GM23338 (cell line): Measurements from ENCODE around the gene PTPN20. TPM values are rescaled to one million over a fixed set of nuclear protein-coding genes. Genes with fewer than 3 reads are reported as not detected.

Source experiments
- ATAC-seq: fragments of 200-7000 bp; cut with Tn5 transposase; 3 replicates; pipeline ENCODE4 v1.9.1; 2020
- DNase-seq: peaks from one replicate; pipeline ENCODE4 v3.0.0-alpha.2; 2015; ENCODE audit warnings: low spot score
- H2AFZ ChIP-seq: fragments of 200-600 bp; sonication (generic); 2 replicates; pipeline ENCODE4 v1.8.0; 2016; ENCODE audit warnings: antibody characterized with exemption, mild to moderate bottlenecking, moderate library complexity
- H3F3A ChIP-seq: fragments of 200-600 bp; sonication (generic); replicated peaks from 2 replicates; pipeline ENCODE4 v1.8.0; 2017; ENCODE audit warnings: antibody characterized with exemption, mixed run types, low read depth
- H3K27ac ChIP-seq: fragments of 200-600 bp; sonication (generic); 2 replicates; pipeline ENCODE4 v1.6.1; 2016; ENCODE audit warnings: low read depth
- H3K27me3 ChIP-seq: fragments of 200-600 bp; sonication (generic); 2 replicates; pipeline ENCODE4 v1.8.0; 2016; ENCODE audit warnings: mild to moderate bottlenecking, mixed run types, moderate library complexity; ENCODE audit not compliant: insufficient read depth
- H3K36me3 ChIP-seq: fragments of 200-600 bp; sonication (generic); 2 replicates; pipeline ENCODE4 v1.8.0; 2016; ENCODE audit warnings: mild to moderate bottlenecking; ENCODE audit not compliant: insufficient read depth
- H3K4me1 ChIP-seq: fragments of 200-600 bp; sonication (generic); 2 replicates; pipeline ENCODE4 v1.8.0; 2016; ENCODE audit warnings: mild to moderate bottlenecking, moderate library complexity; ENCODE audit not compliant: insufficient read depth
- H3K4me2 ChIP-seq: fragments of 200-600 bp; sonication (generic); 2 replicates; pipeline ENCODE4 v1.7.1; 2017; ENCODE audit warnings: mixed run types
- H3K4me3 ChIP-seq: fragments of 200-600 bp; sonication (generic); 2 replicates; pipeline ENCODE4 v1.6.1; 2016; ENCODE audit warnings: mixed run types
- H3K79me2 ChIP-seq: fragments of 200-600 bp; sonication (generic); replicated peaks from 2 replicates; pipeline ENCODE4 v1.8.0; 2017; ENCODE audit warnings: mild to moderate bottlenecking; ENCODE audit not compliant: insufficient read depth
- H3K9me2 ChIP-seq: fragments of 200-600 bp; sonication (generic); 2 replicates; pipeline ENCODE4 v1.8.0; 2017; ENCODE audit not compliant: insufficient read depth
- H4K20me1 ChIP-seq: fragments of 200-600 bp; sonication (generic); replicated peaks from 2 replicates; pipeline ENCODE4 v1.8.0; 2017; ENCODE audit warnings: mild to moderate bottlenecking; ENCODE audit not compliant: insufficient read depth
- H3K27ac Mint-ChIP-seq: 2 replicates; pipeline ENCODE4 v1.8.0; 2020; ENCODE audit warnings: inconsistent platforms, mild to moderate bottlenecking, moderate library complexity, mixed read lengths
- H3K27me3 Mint-ChIP-seq: 3 replicates; pipeline ENCODE4 v1.8.0; 2022; ENCODE audit warnings: low read depth, mild to moderate bottlenecking, moderate library complexity, mixed read lengths, inconsistent platforms; ENCODE audit not compliant: insufficient read depth, poor library complexity
- H3K36me3 Mint-ChIP-seq: 3 replicates; pipeline ENCODE4 v1.8.0; 2021; ENCODE audit warnings: low read depth, mild to moderate bottlenecking, inconsistent platforms, moderate library complexity, mixed read lengths
- H3K4me1 Mint-ChIP-seq: 3 replicates; pipeline ENCODE4 v1.8.0; 2020; ENCODE audit warnings: mild to moderate bottlenecking, inconsistent platforms, mixed read lengths
- H3K4me3 Mint-ChIP-seq: 3 replicates; pipeline ENCODE4 v1.8.0; 2021; ENCODE audit warnings: moderate library complexity, mild to moderate bottlenecking, inconsistent platforms, mixed read lengths
- H3K9me3 Mint-ChIP-seq: 3 replicates; pipeline ENCODE4 v1.8.0; 2020; ENCODE audit warnings: moderate library complexity, mild to moderate bottlenecking, inconsistent platforms, mixed read lengths
- CREB1 ChIP-seq: fragments of 250-450 bp; sonication (Bioruptor Pico); IDR thresholded peaks from 2 replicates; pipeline ENCODE4 v1.5.0; 2020; ENCODE audit warnings: low read depth, mild to moderate bottlenecking, moderate library complexity
- EZH2 ChIP-seq: fragments of 200-600 bp; sonication (generic); IDR thresholded peaks from one replicate; pipeline ENCODE4 v1.8.0; 2017; ENCODE audit warnings: antibody characterized with exemption, mild to moderate bottlenecking, low read depth; ENCODE audit not compliant: unreplicated experiment
- EZH2phosphoT487 ChIP-seq: fragments of 200-600 bp; sonication (generic); IDR thresholded peaks from one replicate; pipeline ENCODE4 v1.8.1; 2018; ENCODE audit warnings: antibody characterized with exemption; ENCODE audit not compliant: unreplicated experiment
- JUNB ChIP-seq: IDR thresholded peaks from one replicate; pipeline ENCODE4 v1.6.1; 2016; ENCODE audit warnings: antibody characterized with exemption; ENCODE audit not compliant: unreplicated experiment
- NANOG ChIP-seq: IDR thresholded peaks from 2 replicates; pipeline ENCODE4 v1.6.1; 2016; ENCODE audit warnings: antibody characterized with exemption, borderline replicate concordance
- POLR2AphosphoS5 ChIP-seq: IDR thresholded peaks from 2 replicates; pipeline ENCODE4 v1.6.1; 2016; ENCODE audit warnings: antibody characterized with exemption, low read depth
- STAT1 ChIP-seq: IDR thresholded peaks from one replicate; pipeline ENCODE4 v1.6.1; 2016; ENCODE audit warnings: antibody characterized with exemption; ENCODE audit not compliant: unreplicated experiment
- ZNF114 ChIP-seq: fragments of 250-450 bp; sonication (Bioruptor Pico); IDR thresholded peaks from 2 replicates; pipeline ENCODE4 v1.5.0; 2020; ENCODE audit warnings: mild to moderate bottlenecking, moderate library complexity
- ZNF331 ChIP-seq: fragments of 250-450 bp; sonication (Bioruptor Pico); IDR thresholded peaks from 2 replicates; pipeline ENCODE4 v1.5.0; 2020; ENCODE audit warnings: low read depth, mild to moderate bottlenecking, moderate library complexity
- polyA plus RNA-seq: library from polyadenylated mRNA; unstranded; fragments of >200 nt; fragmentation: Nextera tagmentation; extraction: Ambion mirVana; gene quantifications from 2 replicates; pipeline ENCODE4 v1.2.1, GENCODE V29; 2016
- total RNA-seq: library from RNA; depleted of rRNA; stranded (reverse); fragments of >200 nt; shearing (Covaris generic); gene quantifications from 2 replicates; pipeline ENCODE4 v1.2.3, GENCODE V29; 2014
- TF ChIP-seq, protein P1 (sequence below): fragments of 250-450 bp; sonication (Bioruptor Pico); IDR thresholded peaks from 2 replicates; pipeline ENCODE4 v1.5.0; 2020; ENCODE audit warnings: mild to moderate bottlenecking, moderate library complexity
- TF ChIP-seq, protein P2 (sequence below), 2 experiments: fragments of 200-600 bp in 1 of 2; sonication (generic) in 1 of 2; conservative IDR thresholded peaks; 2 replicates each; pipeline versions ENCODE4 v1.5.1 to v1.6.1; 2016 to 2017; ENCODE audit warnings: antibody characterized with exemption in 2 of 2, low read depth in 2 of 2, mild to moderate bottlenecking in 2 of 2, moderate library complexity in 1 of 2
- TF ChIP-seq, protein P3 (sequence below): IDR thresholded peaks from one replicate; pipeline ENCODE4 v1.6.1; 2018; ENCODE audit warnings: antibody characterized with exemption; ENCODE audit not compliant: unreplicated experiment
- TF ChIP-seq, protein P4 (sequence below): IDR thresholded peaks from 2 replicates; pipeline ENCODE4 v1.6.1; 2016; ENCODE audit warnings: antibody characterized with exemption

PTPN20 gene
- total and polyA plus RNA-seq, 2 experiments from 2014 or later = 0.13 TPM; not detected in 1

GRCh38 chr10:47010036-47010435 is 98.8 kb downstream of the PTPN20 start:
- Histone ChIP-seq H3K4me3 (no peak overlapping the region), H4K20me1 (no peaks in the 10 kb centered on the region), H2AFZ (no peak overlapping the region), H3K36me3 (no peaks in the 10 kb centered on the region), H3K4me2 (no peak overlapping the region), H3K9me2 (no peaks in the 10 kb centered on the region), H3K4me1 (no peaks in the 10 kb centered on the region), H3K27me3 (no peaks in the 10 kb centered on the region), H3K27ac (no peak overlapping the region), H3K79me2 (no peaks in the 10 kb centered on the region), H3F3A (no peaks in the 10 kb centered on the region)
- Mint-ChIP-seq H3K27ac (no peak overlapping the region), H3K4me1 (no peaks in the 10 kb centered on the region), H3K9me3 (no peaks in the 10 kb centered on the region), H3K36me3 (no peaks in the 10 kb centered on the region), H3K27me3 (no peaks in the 10 kb centered on the region), H3K4me3 (no peak overlapping the region)
- no peak for ATAC-seq
- TF ChIP-seq, protein P1, sequence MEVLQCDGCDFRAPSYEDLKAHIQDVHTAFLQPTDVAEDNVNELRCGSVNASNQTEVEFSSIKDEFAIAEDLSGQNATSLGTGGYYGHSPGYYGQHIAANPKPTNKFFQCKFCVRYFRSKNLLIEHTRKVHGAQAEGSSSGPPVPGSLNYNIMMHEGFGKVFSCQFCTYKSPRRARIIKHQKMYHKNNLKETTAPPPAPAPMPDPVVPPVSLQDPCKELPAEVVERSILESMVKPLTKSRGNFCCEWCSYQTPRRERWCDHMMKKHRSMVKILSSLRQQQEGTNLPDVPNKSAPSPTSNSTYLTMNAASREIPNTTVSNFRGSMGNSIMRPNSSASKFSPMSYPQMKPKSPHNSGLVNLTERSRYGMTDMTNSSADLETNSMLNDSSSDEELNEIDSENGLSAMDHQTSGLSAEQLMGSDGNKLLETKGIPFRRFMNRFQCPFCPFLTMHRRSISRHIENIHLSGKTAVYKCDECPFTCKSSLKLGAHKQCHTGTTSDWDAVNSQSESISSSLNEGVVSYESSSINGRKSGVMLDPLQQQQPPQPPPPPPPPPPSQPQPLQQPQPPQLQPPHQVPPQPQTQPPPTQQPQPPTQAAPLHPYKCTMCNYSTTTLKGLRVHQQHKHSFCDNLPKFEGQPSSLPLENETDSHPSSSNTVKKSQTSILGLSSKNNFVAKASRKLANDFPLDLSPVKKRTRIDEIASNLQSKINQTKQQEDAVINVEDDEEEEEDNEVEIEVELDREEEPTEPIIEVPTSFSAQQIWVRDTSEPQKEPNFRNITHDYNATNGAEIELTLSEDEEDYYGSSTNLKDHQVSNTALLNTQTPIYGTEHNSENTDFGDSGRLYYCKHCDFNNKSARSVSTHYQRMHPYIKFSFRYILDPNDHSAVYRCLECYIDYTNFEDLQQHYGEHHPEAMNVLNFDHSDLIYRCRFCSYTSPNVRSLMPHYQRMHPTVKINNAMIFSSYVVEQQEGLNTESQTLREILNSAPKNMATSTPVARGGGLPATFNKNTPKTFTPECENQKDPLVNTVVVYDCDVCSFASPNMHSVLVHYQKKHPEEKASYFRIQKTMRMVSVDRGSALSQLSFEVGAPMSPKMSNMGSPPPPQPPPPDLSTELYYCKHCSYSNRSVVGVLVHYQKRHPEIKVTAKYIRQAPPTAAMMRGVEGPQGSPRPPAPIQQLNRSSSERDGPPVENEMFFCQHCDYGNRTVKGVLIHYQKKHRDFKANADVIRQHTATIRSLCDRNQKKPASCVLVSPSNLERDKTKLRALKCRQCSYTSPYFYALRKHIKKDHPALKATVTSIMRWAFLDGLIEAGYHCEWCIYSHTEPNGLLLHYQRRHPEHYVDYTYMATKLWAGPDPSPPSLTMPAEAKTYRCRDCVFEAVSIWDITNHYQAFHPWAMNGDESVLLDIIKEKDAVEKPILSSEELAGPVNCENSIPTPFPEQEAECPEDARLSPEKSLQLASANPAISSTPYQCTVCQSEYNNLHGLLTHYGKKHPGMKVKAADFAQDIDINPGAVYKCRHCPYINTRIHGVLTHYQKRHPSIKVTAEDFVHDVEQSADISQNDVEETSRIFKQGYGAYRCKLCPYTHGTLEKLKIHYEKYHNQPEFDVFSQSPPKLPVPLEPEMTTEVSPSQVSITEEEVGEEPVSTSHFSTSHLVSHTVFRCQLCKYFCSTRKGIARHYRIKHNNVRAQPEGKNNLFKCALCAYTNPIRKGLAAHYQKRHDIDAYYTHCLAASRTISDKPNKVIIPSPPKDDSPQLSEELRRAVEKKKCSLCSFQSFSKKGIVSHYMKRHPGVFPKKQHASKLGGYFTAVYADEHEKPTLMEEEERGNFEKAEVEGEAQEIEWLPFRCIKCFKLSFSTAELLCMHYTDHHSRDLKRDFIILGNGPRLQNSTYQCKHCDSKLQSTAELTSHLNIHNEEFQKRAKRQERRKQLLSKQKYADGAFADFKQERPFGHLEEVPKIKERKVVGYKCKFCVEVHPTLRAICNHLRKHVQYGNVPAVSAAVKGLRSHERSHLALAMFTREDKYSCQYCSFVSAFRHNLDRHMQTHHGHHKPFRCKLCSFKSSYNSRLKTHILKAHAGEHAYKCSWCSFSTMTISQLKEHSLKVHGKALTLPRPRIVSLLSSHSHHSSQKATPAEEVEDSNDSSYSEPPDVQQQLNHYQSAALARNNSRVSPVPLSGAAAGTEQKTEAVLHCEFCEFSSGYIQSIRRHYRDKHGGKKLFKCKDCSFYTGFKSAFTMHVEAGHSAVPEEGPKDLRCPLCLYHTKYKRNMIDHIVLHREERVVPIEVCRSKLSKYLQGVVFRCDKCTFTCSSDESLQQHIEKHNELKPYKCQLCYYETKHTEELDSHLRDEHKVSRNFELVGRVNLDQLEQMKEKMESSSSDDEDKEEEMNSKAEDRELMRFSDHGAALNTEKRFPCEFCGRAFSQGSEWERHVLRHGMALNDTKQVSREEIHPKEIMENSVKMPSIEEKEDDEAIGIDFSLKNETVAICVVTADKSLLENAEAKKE (CRISPR knock-in tag) = no peak
- TF ChIP-seq, protein P2, sequence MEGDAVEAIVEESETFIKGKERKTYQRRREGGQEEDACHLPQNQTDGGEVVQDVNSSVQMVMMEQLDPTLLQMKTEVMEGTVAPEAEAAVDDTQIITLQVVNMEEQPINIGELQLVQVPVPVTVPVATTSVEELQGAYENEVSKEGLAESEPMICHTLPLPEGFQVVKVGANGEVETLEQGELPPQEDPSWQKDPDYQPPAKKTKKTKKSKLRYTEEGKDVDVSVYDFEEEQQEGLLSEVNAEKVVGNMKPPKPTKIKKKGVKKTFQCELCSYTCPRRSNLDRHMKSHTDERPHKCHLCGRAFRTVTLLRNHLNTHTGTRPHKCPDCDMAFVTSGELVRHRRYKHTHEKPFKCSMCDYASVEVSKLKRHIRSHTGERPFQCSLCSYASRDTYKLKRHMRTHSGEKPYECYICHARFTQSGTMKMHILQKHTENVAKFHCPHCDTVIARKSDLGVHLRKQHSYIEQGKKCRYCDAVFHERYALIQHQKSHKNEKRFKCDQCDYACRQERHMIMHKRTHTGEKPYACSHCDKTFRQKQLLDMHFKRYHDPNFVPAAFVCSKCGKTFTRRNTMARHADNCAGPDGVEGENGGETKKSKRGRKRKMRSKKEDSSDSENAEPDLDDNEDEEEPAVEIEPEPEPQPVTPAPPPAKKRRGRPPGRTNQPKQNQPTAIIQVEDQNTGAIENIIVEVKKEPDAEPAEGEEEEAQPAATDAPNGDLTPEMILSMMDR (conservative IDR thresholded peaks at IDR 0.05; ENCODE audit: low read depth in 2 of 2) = no peak
- TF ChIP-seq, protein P3, sequence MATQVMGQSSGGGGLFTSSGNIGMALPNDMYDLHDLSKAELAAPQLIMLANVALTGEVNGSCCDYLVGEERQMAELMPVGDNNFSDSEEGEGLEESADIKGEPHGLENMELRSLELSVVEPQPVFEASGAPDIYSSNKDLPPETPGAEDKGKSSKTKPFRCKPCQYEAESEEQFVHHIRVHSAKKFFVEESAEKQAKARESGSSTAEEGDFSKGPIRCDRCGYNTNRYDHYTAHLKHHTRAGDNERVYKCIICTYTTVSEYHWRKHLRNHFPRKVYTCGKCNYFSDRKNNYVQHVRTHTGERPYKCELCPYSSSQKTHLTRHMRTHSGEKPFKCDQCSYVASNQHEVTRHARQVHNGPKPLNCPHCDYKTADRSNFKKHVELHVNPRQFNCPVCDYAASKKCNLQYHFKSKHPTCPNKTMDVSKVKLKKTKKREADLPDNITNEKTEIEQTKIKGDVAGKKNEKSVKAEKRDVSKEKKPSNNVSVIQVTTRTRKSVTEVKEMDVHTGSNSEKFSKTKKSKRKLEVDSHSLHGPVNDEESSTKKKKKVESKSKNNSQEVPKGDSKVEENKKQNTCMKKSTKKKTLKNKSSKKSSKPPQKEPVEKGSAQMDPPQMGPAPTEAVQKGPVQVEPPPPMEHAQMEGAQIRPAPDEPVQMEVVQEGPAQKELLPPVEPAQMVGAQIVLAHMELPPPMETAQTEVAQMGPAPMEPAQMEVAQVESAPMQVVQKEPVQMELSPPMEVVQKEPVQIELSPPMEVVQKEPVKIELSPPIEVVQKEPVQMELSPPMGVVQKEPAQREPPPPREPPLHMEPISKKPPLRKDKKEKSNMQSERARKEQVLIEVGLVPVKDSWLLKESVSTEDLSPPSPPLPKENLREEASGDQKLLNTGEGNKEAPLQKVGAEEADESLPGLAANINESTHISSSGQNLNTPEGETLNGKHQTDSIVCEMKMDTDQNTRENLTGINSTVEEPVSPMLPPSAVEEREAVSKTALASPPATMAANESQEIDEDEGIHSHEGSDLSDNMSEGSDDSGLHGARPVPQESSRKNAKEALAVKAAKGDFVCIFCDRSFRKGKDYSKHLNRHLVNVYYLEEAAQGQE = no peak
- no peak for TF ChIP-seq ZNF114 (CRISPR knock-in tag)
- TF ChIP-seq STAT1 = no peak
- no peak for TF ChIP-seq CREB1 (CRISPR knock-in tag)
- no peak for TF ChIP-seq POLR2AphosphoS5
- TF ChIP-seq, protein P4, sequence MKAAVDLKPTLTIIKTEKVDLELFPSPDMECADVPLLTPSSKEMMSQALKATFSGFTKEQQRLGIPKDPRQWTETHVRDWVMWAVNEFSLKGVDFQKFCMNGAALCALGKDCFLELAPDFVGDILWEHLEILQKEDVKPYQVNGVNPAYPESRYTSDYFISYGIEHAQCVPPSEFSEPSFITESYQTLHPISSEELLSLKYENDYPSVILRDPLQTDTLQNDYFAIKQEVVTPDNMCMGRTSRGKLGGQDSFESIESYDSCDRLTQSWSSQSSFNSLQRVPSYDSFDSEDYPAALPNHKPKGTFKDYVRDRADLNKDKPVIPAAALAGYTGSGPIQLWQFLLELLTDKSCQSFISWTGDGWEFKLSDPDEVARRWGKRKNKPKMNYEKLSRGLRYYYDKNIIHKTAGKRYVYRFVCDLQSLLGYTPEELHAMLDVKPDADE = no peak
- TF ChIP-seq ZNF331 (CRISPR knock-in tag) = no peak
- no peak for TF ChIP-seq JUNB
- TF ChIP-seq EZH2phosphoT487 = no peak
- no peak for TF ChIP-seq EZH2
- no peak for TF ChIP-seq NANOG
- no peak for DNase-seq
